GM21723 (cell line): Measurements from ENCODE around the gene HLA-DOA.

Experiments
- ATAC-seq: cut with Tn5 transposase; IDR thresholded peaks from one replicate; pipeline ENCODE4 v1.9.1; 2021; ENCODE audit warnings: mild to moderate bottlenecking, moderate library complexity; ENCODE audit not compliant: unreplicated experiment

The HLA-DOA gene

GRCh38 chr6:33017694-33018353, 8.4 kb upstream of the HLA-DOA start:
- no peak for ATAC-seq

- ATAC-seq = no peak
Measured at GRCh38 chr6:33017018-33017417, 7.6 kb upstream of the HLA-DOA start.

DNA sequence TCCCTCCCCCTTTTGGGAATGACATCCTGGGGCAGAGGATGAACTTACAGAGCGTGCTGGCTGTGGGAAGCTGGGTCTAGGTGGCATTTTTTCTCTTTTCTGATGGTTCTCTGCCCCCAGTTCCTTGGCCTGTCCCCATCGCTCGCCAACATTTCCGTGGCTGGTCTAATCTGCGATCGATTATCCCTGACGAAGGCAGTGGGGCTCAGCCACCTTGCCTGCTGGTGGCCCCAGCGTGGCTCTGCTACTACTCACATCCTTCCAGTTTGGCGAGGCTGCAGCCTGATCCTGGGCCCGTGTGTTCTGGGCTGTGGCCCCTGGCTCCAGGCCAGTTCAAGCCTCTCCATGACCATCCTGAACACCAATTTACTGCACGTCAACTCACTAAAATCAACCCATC, 6.4 kb upstream of the HLA-DOA start:
- no peak for ATAC-seq

GRCh38 chr6:33014841-33015634, 5.6 kb upstream of the HLA-DOA start:
- ATAC-seq = no peak

DNA sequence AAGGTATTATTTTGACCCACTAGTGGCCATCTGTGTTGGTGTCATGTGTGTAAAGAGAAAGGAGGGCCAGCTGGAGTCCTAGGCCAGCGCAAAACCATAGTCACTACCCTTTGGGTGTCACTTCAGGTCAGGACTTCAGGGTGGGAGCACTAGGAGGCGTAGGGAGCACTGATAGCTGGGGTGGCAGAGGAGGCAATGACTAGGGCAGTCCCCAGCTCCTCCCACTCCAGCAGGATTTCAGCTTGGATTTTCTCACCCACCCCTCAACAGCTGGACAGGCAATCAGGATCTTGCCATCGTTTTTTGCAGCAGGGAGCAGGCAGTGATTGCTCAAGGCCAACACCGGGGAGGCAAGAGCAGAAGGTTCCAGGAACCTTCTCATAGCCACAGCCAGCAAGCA, 4.2 kb upstream of the HLA-DOA start:
- no peak for ATAC-seq

- ATAC-seq = no peak
Measured at GRCh38 chr6:33010356-33010755, 965 bp upstream of the HLA-DOA start.

DNA sequence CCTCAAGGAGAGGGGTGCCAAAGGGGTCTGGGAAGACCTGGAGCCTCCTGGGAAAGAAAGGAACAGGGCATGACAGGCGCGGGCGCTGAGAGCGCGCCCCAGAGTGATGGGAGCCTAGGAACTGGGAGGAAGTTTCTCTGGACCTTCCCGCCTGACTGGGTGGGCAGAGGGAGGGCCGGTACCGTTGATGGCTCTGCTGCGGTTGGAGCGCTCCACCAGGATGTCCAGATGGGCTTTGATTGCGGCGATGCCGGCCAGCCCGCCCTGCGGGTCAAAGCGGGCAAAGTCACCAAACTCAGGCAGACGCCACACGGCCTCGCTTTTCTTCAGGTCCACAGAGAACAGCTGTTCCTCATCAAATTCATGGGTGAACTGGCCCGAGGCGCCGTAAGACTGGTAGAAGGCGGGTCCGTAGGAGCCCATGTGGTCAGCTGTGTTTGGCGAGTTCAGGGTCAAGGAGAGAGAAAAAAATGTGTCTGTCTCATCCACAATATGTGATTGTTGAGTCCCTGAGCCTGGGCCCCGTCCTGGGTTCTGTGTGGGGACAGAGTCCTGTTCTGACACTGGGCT, 1.5 kb downstream of the HLA-DOA start:
- no peak for ATAC-seq

GRCh38 chr6:33004940-33005339, 4.5 kb downstream of the HLA-DOA start:
- no peak for ATAC-seq

GRCh38 chr6:33001685-33002084, 7.7 kb downstream of the HLA-DOA start:
- no peak for ATAC-seq

- no peak for ATAC-seq
Measured at GRCh38 chr6:33000055-33000454, 9.3 kb downstream of the HLA-DOA start.

- no peak for ATAC-seq
Measured at GRCh38 chr6:32995448-32995847, 13.9 kb downstream of the HLA-DOA start.

DNA sequence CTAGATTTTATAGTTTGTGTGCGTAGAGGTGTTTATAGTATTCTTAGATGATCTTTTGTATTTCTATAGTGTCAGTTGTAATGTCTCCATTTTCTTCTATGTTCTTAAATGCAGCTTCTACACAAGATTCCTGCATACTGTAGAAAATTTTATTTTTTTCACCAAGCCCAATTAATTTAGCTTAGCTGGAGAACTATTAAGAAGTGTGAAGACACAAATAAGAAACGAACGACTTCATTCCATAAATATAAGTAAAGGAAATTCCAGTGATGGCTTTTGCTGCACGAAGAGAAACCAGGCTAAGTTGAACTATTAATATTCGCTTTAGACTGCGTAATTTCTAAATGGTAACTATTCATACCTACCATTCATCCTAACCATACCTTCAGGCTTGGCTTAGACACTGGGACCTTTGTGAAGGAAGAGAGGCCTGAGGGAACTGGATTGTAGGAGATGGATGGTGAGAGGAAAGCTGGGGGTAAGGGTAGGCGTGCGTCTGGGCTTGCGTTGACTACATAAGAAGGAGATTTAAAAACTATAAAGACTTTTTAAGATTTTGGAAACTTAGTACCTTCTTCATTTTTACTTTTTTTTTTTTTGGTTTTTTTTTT, 15.9 kb downstream of the HLA-DOA start:
- ATAC-seq = no peak

DNA sequence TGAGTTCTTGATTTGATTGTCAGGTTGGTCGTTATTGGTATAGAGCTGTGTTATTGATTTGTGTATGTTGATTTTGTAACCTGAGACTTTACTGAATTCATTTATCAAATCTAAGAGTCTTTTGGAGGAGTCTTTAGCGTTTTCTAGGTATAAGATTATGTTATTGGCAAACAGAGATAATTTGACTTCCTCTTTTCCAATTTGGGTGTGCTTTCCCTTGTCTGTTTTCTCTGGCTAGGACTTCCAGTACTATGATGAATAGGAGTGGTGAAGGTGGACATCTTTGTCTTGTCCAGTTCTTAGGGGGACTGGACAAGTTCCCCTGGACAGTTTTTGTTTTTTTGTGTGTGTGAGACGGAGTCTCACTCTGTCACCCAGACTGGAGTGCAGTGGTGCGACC, 17.4 kb downstream of the HLA-DOA start:
- ATAC-seq = no peak

DNA sequence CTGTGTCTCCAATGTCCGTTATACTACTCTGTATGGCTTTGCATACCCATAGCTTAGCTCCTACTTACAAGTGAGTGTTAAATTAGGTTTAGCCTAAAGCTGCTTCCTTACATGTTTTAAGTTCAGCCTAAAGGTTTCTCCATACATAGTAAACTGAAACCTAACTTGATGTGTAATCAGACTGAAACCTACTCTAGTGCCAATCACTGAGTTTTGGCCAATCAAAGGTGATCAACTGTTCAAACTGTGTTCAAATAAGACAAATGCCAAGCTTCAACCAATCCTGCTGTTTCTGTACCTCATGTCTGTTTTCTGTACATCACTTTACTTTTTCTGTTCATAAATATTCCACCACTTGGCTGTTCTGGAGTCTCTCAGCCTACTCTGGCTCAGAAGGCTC, 20.0 kb downstream of the HLA-DOA start:
- ATAC-seq = no peak

DNA sequence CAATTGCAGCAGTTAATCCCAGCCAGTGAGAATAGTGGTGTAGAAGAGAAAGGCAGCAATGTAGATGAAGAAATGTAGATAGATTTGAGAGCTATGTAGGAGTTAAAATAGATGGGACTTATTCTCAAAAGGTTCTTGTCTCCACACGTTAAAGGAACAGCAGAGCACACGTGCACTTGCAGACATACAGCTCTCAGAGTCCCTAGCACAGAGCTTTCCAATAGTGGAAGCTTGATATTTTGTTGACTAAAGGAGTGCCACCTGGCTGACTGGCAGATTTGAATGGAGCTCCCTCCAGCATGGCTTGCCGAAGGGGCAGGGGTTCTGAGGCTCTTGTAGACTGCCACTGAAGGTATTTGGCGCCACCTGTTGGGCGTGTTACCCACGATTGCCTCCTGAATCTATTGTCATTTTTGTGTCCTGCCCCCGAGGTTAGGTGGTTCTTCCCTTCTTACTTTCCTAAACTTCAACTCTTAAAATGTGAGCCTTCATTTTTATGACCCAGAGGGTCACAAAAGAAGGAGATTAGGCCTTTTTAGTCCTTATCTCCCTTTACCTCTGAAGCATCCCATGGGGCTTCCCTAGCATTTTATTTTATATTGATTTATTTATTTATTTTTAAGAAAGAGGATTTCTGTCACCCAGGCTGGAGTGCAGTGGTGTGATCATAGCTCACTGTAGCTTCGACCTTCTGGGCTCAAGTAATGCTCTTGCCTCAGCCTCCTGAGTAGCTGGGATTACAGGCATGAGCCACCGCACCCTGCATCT, 24.6 kb downstream of the HLA-DOA start:
- ATAC-seq = peak; percentile 50

DNA sequence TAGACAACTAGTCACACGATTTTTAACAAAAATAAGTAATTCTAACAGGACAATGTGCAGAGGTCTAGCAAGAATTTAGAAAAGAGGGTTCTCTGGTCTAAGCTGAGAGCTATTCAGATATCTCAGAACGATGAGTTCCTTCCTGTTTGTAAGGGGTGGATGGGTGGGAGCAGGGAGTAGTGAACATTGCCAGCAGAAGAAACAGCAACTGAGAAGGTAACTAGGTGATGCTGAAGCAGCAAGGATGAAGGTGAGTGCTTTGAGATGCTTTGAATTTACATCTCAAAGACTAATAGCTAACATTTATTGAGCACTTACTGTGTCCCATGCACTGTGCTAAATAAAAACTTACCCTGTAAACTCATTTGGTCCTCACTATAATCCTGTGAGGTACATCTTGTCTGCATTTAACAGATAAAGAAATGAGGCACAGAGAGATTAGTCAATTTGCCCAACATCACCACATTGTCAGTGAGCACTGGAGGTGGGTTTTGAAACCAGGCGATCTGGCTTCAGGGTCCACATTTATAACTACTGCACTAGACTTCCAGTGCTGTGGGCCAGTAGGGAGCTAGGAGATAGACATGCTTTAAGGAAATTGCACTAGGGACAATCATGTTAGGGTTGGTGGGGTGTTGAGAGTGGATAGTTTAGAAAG, 25.3 kb downstream of the HLA-DOA start:
- ATAC-seq = peak; percentile 21

DNA sequence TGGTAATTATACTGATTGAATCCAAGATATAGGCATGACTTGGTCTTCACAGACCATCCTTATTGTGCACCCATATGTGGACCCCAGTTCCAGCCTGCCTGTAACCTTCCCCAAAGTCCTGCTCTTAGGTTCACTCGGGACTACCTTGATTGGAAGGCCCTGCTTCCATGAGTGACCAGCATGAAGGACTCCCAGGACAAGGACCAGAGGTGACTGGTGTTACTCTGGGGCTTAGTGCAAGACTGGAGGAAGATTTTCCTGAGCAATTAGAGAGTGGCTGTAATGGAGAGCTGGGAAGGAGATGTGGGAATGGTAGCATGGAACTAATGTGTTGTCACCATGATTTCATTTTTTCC, 25.9 kb downstream of the HLA-DOA start:
- ATAC-seq = no peak

- ATAC-seq = no peak
Measured at GRCh38 chr6:32982702-32983492, 26.5 kb downstream of the HLA-DOA start.

DNA sequence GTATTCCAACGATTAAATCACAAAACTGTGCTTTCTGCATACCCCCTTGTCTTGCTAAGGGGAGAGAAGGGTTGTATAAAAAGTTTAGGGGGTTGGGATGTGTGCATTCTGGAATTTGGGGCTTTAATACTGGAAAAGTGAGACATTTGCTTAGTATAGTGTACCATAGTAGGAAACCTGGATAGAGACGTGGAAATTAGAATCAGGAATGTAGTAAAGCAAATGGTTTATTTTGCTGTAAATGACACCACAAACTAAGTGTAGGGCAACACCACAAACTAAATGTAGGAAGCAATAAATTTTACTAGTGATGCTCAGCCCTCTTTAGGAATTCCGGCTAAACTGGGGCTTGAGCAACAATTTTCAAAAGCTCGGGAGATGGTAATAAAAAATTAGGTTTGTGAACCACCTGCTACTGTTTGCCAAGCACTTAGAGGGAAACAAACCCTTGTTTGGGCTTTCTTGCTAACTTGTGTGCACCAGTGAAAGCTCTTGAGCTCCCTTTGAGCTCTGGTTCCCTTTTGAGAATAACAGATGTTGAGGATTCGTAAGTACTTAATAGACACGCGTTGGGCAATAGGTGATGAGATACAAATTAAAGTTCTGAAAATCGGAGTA, 27.2 kb downstream of the HLA-DOA start:
- no peak for ATAC-seq
